AG09319 (cell line): Measurements from ENCODE around the gene AP2A1.

ENCODE experiments used
- DNase-seq: peaks from one replicate; pipeline ENCODE4 v3.0.0-alpha.2; 2010; ENCODE audit warnings: low read depth; ENCODE audit errors: extremely low read depth
- TF ChIP-seq, protein P1 (sequence below): IDR thresholded peaks from 2 replicates; pipeline ENCODE4 v1.5.1; 2011; ENCODE audit warnings: low read depth, mild to moderate bottlenecking, inconsistent platforms, low read length, moderate library complexity

AP2A1 gene

DNA sequence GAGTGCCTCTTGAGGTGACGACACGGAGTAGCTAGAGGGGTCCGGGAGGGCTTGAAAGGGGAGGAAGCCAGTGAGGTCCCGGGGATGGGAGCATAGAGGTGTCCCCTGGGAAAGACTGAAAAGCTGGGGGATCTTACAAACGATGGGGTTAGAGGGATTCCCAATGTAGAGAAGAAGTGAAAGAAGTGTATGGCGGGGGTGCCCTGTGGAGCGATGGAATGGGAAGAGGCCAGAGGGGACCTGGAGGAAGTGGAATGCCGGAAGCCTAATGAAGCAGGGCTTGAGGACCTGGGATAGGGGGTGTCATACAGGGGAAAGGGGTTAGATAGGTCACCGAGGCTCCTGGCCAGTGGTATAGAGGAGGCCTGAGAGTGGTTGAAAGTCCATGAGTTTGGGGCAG is 580 bp downstream of the AP2A1 start:
- DNase-seq, result no peak
- TF ChIP-seq, protein P1, sequence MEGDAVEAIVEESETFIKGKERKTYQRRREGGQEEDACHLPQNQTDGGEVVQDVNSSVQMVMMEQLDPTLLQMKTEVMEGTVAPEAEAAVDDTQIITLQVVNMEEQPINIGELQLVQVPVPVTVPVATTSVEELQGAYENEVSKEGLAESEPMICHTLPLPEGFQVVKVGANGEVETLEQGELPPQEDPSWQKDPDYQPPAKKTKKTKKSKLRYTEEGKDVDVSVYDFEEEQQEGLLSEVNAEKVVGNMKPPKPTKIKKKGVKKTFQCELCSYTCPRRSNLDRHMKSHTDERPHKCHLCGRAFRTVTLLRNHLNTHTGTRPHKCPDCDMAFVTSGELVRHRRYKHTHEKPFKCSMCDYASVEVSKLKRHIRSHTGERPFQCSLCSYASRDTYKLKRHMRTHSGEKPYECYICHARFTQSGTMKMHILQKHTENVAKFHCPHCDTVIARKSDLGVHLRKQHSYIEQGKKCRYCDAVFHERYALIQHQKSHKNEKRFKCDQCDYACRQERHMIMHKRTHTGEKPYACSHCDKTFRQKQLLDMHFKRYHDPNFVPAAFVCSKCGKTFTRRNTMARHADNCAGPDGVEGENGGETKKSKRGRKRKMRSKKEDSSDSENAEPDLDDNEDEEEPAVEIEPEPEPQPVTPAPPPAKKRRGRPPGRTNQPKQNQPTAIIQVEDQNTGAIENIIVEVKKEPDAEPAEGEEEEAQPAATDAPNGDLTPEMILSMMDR, result no peak

DNA sequence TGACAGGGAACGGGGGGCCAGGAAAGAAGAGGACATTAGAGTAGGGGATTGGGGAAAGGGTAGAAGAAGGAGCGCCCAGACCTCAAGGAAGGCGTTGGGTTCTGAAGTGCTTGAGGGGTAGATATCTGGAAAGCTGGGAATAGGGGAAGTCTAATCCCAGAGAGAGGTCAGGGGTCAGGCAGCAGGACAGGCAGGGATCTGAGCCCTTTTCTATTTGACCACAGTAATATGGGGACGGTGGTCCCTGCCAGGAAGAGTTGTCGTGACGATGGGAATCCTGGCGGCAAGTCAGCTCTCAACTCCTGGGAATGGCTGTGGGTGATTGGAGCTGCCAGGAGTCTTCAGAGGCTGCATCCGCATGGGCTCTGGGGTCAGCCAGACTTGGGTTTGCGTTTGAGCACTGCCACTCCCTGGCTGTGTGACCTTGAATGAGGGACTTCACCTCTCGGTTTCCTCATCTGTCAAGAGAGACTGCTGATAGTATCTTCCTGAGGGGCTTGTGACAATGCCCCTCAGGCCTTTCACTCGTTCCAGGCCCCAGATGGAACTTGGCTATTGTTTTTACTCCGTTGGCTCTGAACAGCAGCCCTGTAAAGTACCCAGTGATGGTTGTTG is 1.3 kb downstream of the AP2A1 start:
- DNase-seq, result no peak
- TF ChIP-seq, protein P1, result no peak

DNA sequence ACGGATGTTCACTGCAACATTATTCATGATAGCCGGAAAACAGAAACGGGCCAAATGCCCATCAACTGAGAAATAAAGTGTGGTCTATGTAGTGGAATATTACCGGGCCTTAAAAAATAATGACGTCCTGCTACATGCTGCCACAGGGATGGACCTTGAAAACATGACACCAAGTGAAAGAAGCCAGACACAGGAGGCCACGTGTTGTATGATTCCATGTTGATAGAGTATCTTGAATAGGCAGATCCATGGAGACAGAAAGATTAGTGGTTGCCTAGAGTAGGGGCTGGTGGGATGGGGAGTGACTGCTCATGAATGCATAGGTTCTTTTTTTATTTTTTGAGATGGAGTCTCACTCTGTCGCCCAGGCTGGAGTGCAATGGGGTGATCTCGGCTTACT is 3.7 kb downstream of the AP2A1 start:
- TF ChIP-seq, protein P1, result no peak

DNA sequence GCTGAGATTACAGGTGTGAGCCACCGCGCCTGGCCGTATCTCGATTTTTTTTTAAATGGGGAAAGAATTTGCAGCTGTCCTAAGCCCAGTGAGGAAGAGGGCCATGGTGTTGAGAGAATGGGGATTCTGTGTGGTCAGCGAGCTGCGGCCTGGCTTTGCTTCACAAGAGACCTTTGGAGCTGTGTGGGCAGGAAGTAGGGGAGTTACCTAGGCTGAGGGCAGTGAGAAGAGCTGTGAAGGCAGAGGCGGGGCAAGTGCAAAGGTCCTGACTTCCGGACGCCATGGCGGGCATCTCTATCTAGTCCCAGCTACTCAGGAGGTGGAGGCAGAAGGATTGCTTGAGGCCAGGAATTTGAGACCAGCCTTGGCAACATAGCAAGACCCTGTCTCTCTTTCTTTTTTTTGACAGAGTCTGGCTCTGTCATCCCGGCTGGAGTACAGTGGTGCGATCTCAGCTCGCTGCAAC is 4.9 kb downstream of the AP2A1 start:
- TF ChIP-seq, protein P1, result no peak
- DNase-seq, result no peak

More for the DNA sequence above, 3.7 kb downstream of the AP2A1 start:
- DNase-seq, result no peak

DNA sequence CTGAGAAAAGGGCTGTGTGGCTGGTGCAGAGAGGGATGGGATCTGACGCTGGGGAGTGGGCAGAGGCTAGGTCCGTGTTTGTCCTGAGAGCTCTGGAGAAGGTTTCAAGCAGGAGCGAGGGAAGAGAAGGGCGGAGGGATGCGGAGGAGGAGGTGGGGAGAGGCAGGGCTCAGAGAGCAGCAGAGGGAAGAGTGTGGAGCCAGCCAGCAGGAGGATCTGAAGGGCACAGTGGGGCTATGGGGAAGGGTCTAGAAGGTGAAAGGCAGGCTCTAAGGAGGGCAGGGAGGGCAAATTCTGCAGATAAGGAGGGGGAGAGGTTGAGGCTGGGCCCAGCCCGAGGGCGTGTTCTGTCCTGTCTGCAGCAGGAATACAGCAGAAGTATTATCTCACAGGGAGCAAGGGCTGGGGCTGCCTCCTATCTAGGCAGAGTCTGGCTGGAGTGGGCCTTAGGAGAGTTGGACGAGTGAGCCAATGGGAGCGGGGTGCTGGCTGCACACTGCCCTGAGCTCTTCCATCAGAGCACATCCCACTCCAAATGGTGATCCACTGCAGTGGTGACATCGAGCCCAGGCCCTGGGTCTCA is 6.1 kb downstream of the AP2A1 start:
- TF ChIP-seq, protein P1, result no peak
- no peak for DNase-seq

DNA sequence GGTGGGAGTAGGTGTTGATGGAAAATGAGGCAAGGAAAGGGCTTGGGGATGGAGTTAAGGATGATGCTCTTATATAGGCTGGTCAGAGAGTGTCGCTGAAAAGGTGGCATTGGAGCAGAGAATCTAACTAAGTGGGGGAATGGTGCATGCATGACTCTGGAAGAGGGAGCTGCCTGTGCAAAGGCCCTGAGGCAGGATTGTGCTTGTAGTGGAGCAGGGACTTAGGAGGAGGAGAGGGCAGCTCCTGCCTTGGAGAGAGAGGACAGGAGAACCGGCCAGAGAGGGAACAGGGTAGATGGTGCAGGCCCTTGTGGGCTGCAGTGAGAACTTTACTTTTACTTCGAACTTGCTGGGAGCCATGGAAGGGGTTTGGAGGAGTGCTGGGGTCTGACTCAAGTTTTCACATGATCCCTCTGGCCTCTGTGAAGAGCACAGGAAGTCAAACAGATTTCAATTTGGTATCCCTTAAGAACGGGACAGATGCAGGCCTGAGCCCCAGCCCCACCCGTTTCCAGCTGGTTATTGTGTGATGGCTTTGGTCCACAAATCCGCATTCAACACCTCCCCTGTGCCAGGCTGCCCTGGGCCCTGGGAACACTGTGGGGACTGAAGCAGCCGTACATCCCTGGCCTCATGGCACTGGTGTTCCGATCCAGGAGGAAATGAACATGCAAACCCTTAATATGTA is 7.0 kb downstream of the AP2A1 start:
- TF ChIP-seq, protein P1, result no peak
- no peak for DNase-seq

DNA sequence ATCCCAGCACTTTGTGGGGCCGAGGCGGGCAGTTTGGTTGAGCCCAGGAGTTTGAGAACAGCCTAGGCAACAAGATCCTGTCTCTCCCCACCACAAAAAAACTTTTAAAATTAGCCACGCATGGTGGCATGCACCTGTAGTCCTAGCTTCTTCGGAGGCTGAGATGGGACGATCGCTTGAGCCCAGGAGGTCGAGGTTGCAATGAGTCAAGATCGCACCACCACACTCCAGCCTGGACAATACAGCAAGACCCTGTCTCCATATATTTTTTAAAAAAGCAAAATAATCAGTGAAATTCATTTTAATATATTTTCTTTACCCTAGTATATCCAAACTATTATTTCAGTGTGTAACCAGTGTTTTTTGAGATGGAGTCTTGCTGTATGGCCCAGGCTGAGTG is 8.2 kb downstream of the AP2A1 start:
- TF ChIP-seq, protein P1, result no peak
- no peak for DNase-seq
